Right lobe of liver (tissue), 6 donors: ENCODE measurements around the gene MPP4. TPM values are rescaled to one million over a fixed set of nuclear protein-coding genes. Genes with fewer than 3 reads are reported as not detected.

Experiments
- ATAC-seq, 4 donors: fragments of 200-7000 bp; cut with Tn5 transposase; one replicate each; pipeline ENCODE4 v1.9.1; 2020; ENCODE audit warnings: mild to moderate bottlenecking in 4 of 4, moderate library complexity in 4 of 4
- DNase-seq, 3 donors: peaks; one replicate each; pipeline ENCODE4 v3.0.0-alpha.2; 2020
- H3K27ac ChIP-seq, 3 donors: fragments of 200-600 bp; one replicate each; pipeline ENCODE4 v1.8.0; 2022
- H3K27me3 ChIP-seq, 2 donors: fragments of 200-600 bp; one replicate each; pipeline ENCODE4 v1.8.0; 2022
- H3K36me3 ChIP-seq, 4 donors: fragments of 200-600 bp; sonication (generic) in 1 of 4; one replicate each; pipeline versions ENCODE4 v1.5.1 to v1.8.0; 2017 to 2022; ENCODE audit warnings: control low read depth in 1 of 4
- H3K4me1 ChIP-seq, 4 donors: fragments of 200-600 bp; sonication (generic) in 1 of 4; one replicate each; pipeline versions ENCODE4 v1.5.1 to v1.8.0; 2017 to 2022; ENCODE audit warnings: control low read depth in 1 of 4
- H3K4me3 ChIP-seq, 3 donors: fragments of 200-600 bp; one replicate each; pipeline ENCODE4 v1.8.0; 2022
- H3K9me3 ChIP-seq, 4 donors: fragments of 200-600 bp; sonication (generic) in 1 of 4; one replicate each; pipeline versions ENCODE4 v1.5.1 to v1.8.0; 2017 to 2022; ENCODE audit warnings: control low read depth in 1 of 4
- POLR2A ChIP-seq: fragments of 450-650 bp; IDR thresholded peaks from one replicate; pipeline ENCODE4 v1.6.1; 2017; ENCODE audit warnings: antibody characterized with exemption, mild to moderate bottlenecking
- WGBS: methylation state at CpG from one replicate; pipeline ENCODE4 v1.1.6; 2018; ENCODE audit warnings: low coverage, low lambda C conversion rate; ENCODE audit not compliant: insufficient coverage; ENCODE audit errors: missing lambda C conversion rate; 5-methylcytosine and 5-hydroxymethylcytosine counted together
- intact Hi-C, 2 donors: fragments of 100-400 bp; cut with DNase I; formaldehyde crosslinking; loops; one replicate each; pipeline versions ENCODE4 v1.11.2 to v1.14.1; 2022
- total RNA-seq, 6 experiments: library from RNA; depleted of rRNA in 2 of 6; stranded (reverse); fragments of >200 nt in 2 of 6; fragmentation: NEBNext Ultra II Directional in 3 of 6; extraction: Animal tissue kit (Norgen Biotek cat#: 25700) in 3 of 6; gene quantifications; one replicate each; pipeline versions ENCODE4 v1.1.0 to v1.2.4, GENCODE V29; 2016 to 2023
- TF ChIP-seq, protein P1 (sequence below), 4 donors: fragments of 200-600 bp in 3 of 4; fragments of 450-650 bp in 1 of 4; IDR thresholded peaks; one replicate each; pipeline versions ENCODE4 v1.5.1 to v1.8.0; 2016 to 2022; ENCODE audit warnings: antibody characterized with exemption in 4 of 4, mild to moderate bottlenecking in 2 of 4
- donor health status: DM: no; HTN: yes; CAD: no.
- donor health status: DM: no; HTN: no; CAD: no.
- donor health status: DM: no; HTN: no; CAD: no.
- donor health status: DM: no; HTN: yes; CAD: no.
- donor health status: DM: no; HTN: yes; CAD: no.

Gene MPP4
- total RNA-seq, 6 experiments from 2014 or later: 0.12 to 0.15 TPM; not detected in 4

GRCh38 chr2:201709747-201710146 is 11.3 kb upstream of the MPP4 start:
- 88% methylated on average over 5 of the region's 5 CpGs for WGBS
- Histone ChIP-seq H3K4me3 (no peak overlapping the region), H3K36me3 (peaks cover 4 to 65% (median 23%) of the 10 kb centered on the region in 4 donors), H3K27me3 (no peaks in the 10 kb centered on the region), H3K4me1 (no peaks in the 10 kb centered on the region), H3K9me3 (no peaks in the 10 kb centered on the region), H3K27ac (no peak overlapping the region)
- ATAC-seq (no peak), DNase-seq (no peak)
- TF ChIP-seq, protein P1, sequence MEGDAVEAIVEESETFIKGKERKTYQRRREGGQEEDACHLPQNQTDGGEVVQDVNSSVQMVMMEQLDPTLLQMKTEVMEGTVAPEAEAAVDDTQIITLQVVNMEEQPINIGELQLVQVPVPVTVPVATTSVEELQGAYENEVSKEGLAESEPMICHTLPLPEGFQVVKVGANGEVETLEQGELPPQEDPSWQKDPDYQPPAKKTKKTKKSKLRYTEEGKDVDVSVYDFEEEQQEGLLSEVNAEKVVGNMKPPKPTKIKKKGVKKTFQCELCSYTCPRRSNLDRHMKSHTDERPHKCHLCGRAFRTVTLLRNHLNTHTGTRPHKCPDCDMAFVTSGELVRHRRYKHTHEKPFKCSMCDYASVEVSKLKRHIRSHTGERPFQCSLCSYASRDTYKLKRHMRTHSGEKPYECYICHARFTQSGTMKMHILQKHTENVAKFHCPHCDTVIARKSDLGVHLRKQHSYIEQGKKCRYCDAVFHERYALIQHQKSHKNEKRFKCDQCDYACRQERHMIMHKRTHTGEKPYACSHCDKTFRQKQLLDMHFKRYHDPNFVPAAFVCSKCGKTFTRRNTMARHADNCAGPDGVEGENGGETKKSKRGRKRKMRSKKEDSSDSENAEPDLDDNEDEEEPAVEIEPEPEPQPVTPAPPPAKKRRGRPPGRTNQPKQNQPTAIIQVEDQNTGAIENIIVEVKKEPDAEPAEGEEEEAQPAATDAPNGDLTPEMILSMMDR (IDR thresholded peaks at IDR 0.05): no peak
- no peak for TF ChIP-seq POLR2A
- intact Hi-C loops: no loop called here

- ATAC-seq (no peak), DNase-seq (no peak)
- Histone ChIP-seq H3K27me3 (no peaks in the 10 kb centered on the region), H3K9me3 (no peaks in the 10 kb centered on the region), H3K36me3 (peaks cover under 1 to 65% (median 26%) of the 10 kb centered on the region in 4 donors), H3K4me3 (no peak overlapping the region), H3K4me1 (no peaks in the 10 kb centered on the region), H3K27ac (no peak overlapping the region)
- TF ChIP-seq, protein P1 (IDR thresholded peaks at IDR 0.05): no peak
- TF ChIP-seq POLR2A: no peak
- WGBS: 84% methylated on average over 2 of the region's 2 CpGs
- intact Hi-C loops: no loop called here
Measured at GRCh38 chr2:201709049-201709448, 10.6 kb upstream of the MPP4 start.

DNA sequence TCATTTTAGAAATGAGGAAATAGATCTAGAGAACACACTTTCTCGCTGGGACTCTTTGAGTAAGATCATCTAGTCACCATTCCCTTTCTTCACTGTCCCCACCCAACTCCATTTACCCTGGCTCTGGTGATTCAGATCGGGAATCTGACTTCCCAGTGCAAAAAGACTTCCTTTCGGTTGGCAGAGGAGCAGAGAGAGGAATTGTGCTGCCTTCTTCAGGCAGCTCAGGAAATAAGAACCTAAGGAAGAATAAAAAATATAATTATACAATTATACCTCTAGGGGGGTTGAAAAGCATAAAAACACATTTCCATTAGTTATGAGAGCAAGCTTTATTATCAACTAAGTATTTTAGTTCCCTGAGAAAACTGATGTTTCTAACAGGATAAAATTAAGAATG is 9.3 kb upstream of the MPP4 start:
- Histone ChIP-seq H3K36me3 (peaks cover 0 to 67% (median 28%) of the 10 kb centered on the region in 4 donors), H3K27me3 (no peaks in the 10 kb centered on the region), H3K9me3 (no peaks in the 10 kb centered on the region), H3K4me1 (no peaks in the 10 kb centered on the region), H3K27ac (no peak overlapping the region), H3K4me3 (no peak overlapping the region)
- no peak for TF ChIP-seq POLR2A
- TF ChIP-seq, protein P1 (IDR thresholded peaks at IDR 0.05): no peak
- intact Hi-C loops: no loop called here
- ATAC-seq: no peak
- 75% methylated on average over 3 of the region's 3 CpGs for WGBS
- no peak for DNase-seq

- H3K27ac ChIP-seq: no peak overlapping the region
- intact Hi-C loops: no loop called here
- no peak overlapping the region for H3K4me3 ChIP-seq
- H3K36me3 ChIP-seq: peaks cover 0 to 67% (median 27%) of the 10 kb centered on the region in 4 donors
- TF ChIP-seq, protein P1 (IDR thresholded peaks at IDR 0.05): no peak
- no peak for TF ChIP-seq POLR2A
- no peaks in the 10 kb centered on the region for H3K4me1 ChIP-seq
- no peak for DNase-seq
- no peaks in the 10 kb centered on the region for H3K9me3 ChIP-seq
- 83% methylated on average over 1 of the region's 1 CpG for WGBS
- no peaks in the 10 kb centered on the region for H3K27me3 ChIP-seq
- no peak for ATAC-seq
Measured at GRCh38 chr2:201707142-201707541, 8.7 kb upstream of the MPP4 start.

GRCh38 chr2:201704536-201704935 is 6.1 kb upstream of the MPP4 start:
- Histone ChIP-seq H3K4me1 (no peaks in the 10 kb centered on the region), H3K4me3 (no peak overlapping the region), H3K27me3 (no peaks in the 10 kb centered on the region), H3K36me3 (peaks cover 0 to 58% (median 30%) of the 10 kb centered on the region in 4 donors), H3K9me3 (no peaks in the 10 kb centered on the region), H3K27ac (no peak overlapping the region)
- no peak for ATAC-seq
- DNase-seq: no peak
- intact Hi-C loops: no loop called here
- 94% methylated on average over 5 of the region's 5 CpGs for WGBS
- TF ChIP-seq POLR2A: no peak
- TF ChIP-seq, protein P1 (IDR thresholded peaks at IDR 0.05): no peak
